Stimulated activated effector memory CD8-positive, alpha-beta T cell treated with anti-CD3 and anti-CD28 coated beads, Interleukin-12 subunit alpha, Interleukin-12 subunit beta, amount 100 ng/mL, for 72 hours (primary cell): ENCODE results near the gene AGAP1.

ENCODE experiments used
- ATAC-seq: fragments of 150-1000 bp; cut with Tn5 transposase; 2 replicates; pipeline ENCODE4 v1.10.0; 2021
- DNase-seq, 2 donors: peaks; one replicate each; pipeline ENCODE4 v3.0.0; 2021 to 2022; ENCODE audit warnings: low spot score in 2 of 2
- H3K27ac Mint-ChIP-seq: one replicate; pipeline ENCODE4 v1.8.0; 2022; ENCODE audit warnings: mild to moderate bottlenecking, mixed read lengths
- H3K36me3 Mint-ChIP-seq: one replicate; pipeline ENCODE4 v1.8.0; 2022; ENCODE audit warnings: mild to moderate bottlenecking, mixed read lengths
- H3K4me1 Mint-ChIP-seq: one replicate; pipeline ENCODE4 v1.8.0; 2022; ENCODE audit warnings: mixed read lengths
- H3K4me3 Mint-ChIP-seq: one replicate; pipeline ENCODE4 v1.8.0; 2022; ENCODE audit warnings: mild to moderate bottlenecking, mixed read lengths
- H3K9me3 Mint-ChIP-seq: one replicate; pipeline ENCODE4 v1.8.0; 2022; ENCODE audit warnings: mixed read lengths

AGAP1 gene

GRCh38 chr2:235706506-235706905 is 212.7 kb downstream of the AGAP1 start:
- DNase-seq (no peak), ATAC-seq (no peak)
- H3K4me1 Mint-ChIP-seq, result peaks cover 32% of the 10 kb centered on the region
- H3K27ac Mint-ChIP-seq, result no peak overlapping the region
- H3K36me3 Mint-ChIP-seq, result peaks cover 15% of the 10 kb centered on the region
- H3K9me3 Mint-ChIP-seq, result no peaks in the 10 kb centered on the region
- no peak overlapping the region for H3K4me3 Mint-ChIP-seq

- DNase-seq, result no peak
- Mint-ChIP-seq H3K4me1 (peaks cover 32% of the 10 kb centered on the region), H3K36me3 (peaks cover 15% of the 10 kb centered on the region), H3K9me3 (no peaks in the 10 kb centered on the region), H3K27ac (no peak overlapping the region), H3K4me3 (no peak overlapping the region)
- ATAC-seq, result no peak
These were observed 213.7 kb downstream of the AGAP1 start for GRCh38 chr2:235707411-235708096.

GRCh38 chr2:235709124-235709813 is 215.4 kb downstream of the AGAP1 start:
- Mint-ChIP-seq H3K36me3 (peaks cover 15% of the 10 kb centered on the region), H3K9me3 (no peaks in the 10 kb centered on the region), H3K4me3 (no peak overlapping the region), H3K4me1 (peaks cover 36% of the 10 kb centered on the region), H3K27ac (no peak overlapping the region)
- DNase-seq (no peak), ATAC-seq (no peak)

- peak overlapping the region; percentile 38 for H3K4me3 Mint-ChIP-seq
- peaks cover 15% of the 10 kb centered on the region for H3K36me3 Mint-ChIP-seq
- ATAC-seq, result peak; percentile 61
- DNase-seq, result no peak
- peak overlapping the region; percentile 8 for H3K27ac Mint-ChIP-seq
- H3K4me1 Mint-ChIP-seq, result peaks cover 42% of the 10 kb centered on the region
- H3K9me3 Mint-ChIP-seq, result no peaks in the 10 kb centered on the region
These were observed 216.4 kb downstream of the AGAP1 start for GRCh38 chr2:235709969-235710879.

GRCh38 chr2:235710933-235711332 is 217.1 kb downstream of the AGAP1 start:
- Mint-ChIP-seq H3K4me3 (no peak overlapping the region), H3K9me3 (no peaks in the 10 kb centered on the region), H3K27ac (no peak overlapping the region), H3K36me3 (peaks cover 15% of the 10 kb centered on the region), H3K4me1 (peaks cover 48% of the 10 kb centered on the region)
- ATAC-seq (no peak), DNase-seq (no peak)

- Mint-ChIP-seq H3K4me3 (no peak overlapping the region), H3K4me1 (peaks cover 54% of the 10 kb centered on the region), H3K27ac (no peak overlapping the region), H3K36me3 (peaks cover 15% of the 10 kb centered on the region), H3K9me3 (no peaks in the 10 kb centered on the region)
- no peak for DNase-seq
- no peak for ATAC-seq
These were observed 217.7 kb downstream of the AGAP1 start for GRCh38 chr2:235711527-235711926.

GRCh38 chr2:235712176-235712575 is 218.3 kb downstream of the AGAP1 start:
- Mint-ChIP-seq H3K4me1 (peaks cover 59% of the 10 kb centered on the region), H3K9me3 (no peaks in the 10 kb centered on the region), H3K27ac (no peak overlapping the region), H3K36me3 (peaks cover 15% of the 10 kb centered on the region), H3K4me3 (no peak overlapping the region)
- ATAC-seq, result no peak
- no peak for DNase-seq

- no peak overlapping the region for H3K4me3 Mint-ChIP-seq
- no peaks in the 10 kb centered on the region for H3K9me3 Mint-ChIP-seq
- peaks cover 15% of the 10 kb centered on the region for H3K36me3 Mint-ChIP-seq
- DNase-seq (no peak), ATAC-seq (no peak)
- H3K4me1 Mint-ChIP-seq, result peaks cover 55% of the 10 kb centered on the region
- H3K27ac Mint-ChIP-seq, result no peak overlapping the region
These were observed 219.3 kb downstream of the AGAP1 start for GRCh38 chr2:235713189-235713588.

- Mint-ChIP-seq H3K27ac (peak overlapping the region; percentile 69), H3K4me1 (peaks cover 43% of the 10 kb centered on the region), H3K4me3 (no peak overlapping the region), H3K9me3 (no peaks in the 10 kb centered on the region), H3K36me3 (peaks cover 3% of the 10 kb centered on the region)
- ATAC-seq (no peak), DNase-seq (no peak)
These were observed 221.8 kb downstream of the AGAP1 start for GRCh38 chr2:235715601-235716000.

GRCh38 chr2:235716875-235717496 is 223.1 kb downstream of the AGAP1 start:
- H3K36me3 Mint-ChIP-seq, result no peaks in the 10 kb centered on the region
- no peaks in the 10 kb centered on the region for H3K9me3 Mint-ChIP-seq
- H3K27ac Mint-ChIP-seq, result peak overlapping the region; percentile 46
- ATAC-seq, result no peak
- DNase-seq, result no peak
- no peak overlapping the region for H3K4me3 Mint-ChIP-seq
- H3K4me1 Mint-ChIP-seq, result peaks cover 50% of the 10 kb centered on the region

- Mint-ChIP-seq H3K9me3 (no peaks in the 10 kb centered on the region), H3K27ac (peak overlapping the region; percentile 45), H3K36me3 (no peaks in the 10 kb centered on the region), H3K4me1 (peaks cover 49% of the 10 kb centered on the region), H3K4me3 (no peak overlapping the region)
- DNase-seq, result no peak
- no peak for ATAC-seq
These were observed 225.5 kb downstream of the AGAP1 start for GRCh38 chr2:235719146-235719942.

- Mint-ChIP-seq H3K4me1 (peaks cover 30% of the 10 kb centered on the region), H3K27ac (no peak overlapping the region), H3K36me3 (no peaks in the 10 kb centered on the region), H3K4me3 (no peak overlapping the region), H3K9me3 (no peaks in the 10 kb centered on the region)
- DNase-seq, result no peak
- no peak for ATAC-seq
These were observed 227.8 kb downstream of the AGAP1 start for GRCh38 chr2:235721625-235722024.

GRCh38 chr2:235722869-235723268 is 229.0 kb downstream of the AGAP1 start:
- Mint-ChIP-seq H3K27ac (no peak overlapping the region), H3K36me3 (no peaks in the 10 kb centered on the region), H3K4me1 (peaks cover 24% of the 10 kb centered on the region), H3K4me3 (no peak overlapping the region), H3K9me3 (no peaks in the 10 kb centered on the region)
- DNase-seq (no peak), ATAC-seq (no peak)

GRCh38 chr2:235723371-235723770 is 229.5 kb downstream of the AGAP1 start:
- Mint-ChIP-seq H3K4me1 (peaks cover 23% of the 10 kb centered on the region), H3K9me3 (no peaks in the 10 kb centered on the region), H3K27ac (no peak overlapping the region), H3K4me3 (no peak overlapping the region), H3K36me3 (no peaks in the 10 kb centered on the region)
- ATAC-seq (no peak), DNase-seq (no peak)
